HepG2 (cell line): ENCODE data around the gene PREP. TPM values are rescaled to one million over a fixed set of nuclear protein-coding genes. Genes with fewer than 3 reads are reported as not detected.

ENCODE experiments used
- ATAC-seq: fragments of 200-7000 bp; cut with Tn5 transposase; 3 replicates; pipeline ENCODE4 v1.9.1; 2020; ENCODE audit warnings: mild to moderate bottlenecking, moderate library complexity
- BruUV-seq: library from RNA; stranded (reverse); fragments of 400-500 nt; replicated peaks from 2 replicates; lab custom pipeline; 2021; lab: Mats Ljungman, UMichigan
- CTCF ChIA-PET: fragments of 300-600 bp; formaldehyde crosslinking; extraction: SDS; loops from one replicate; lab custom pipeline; 2021; ENCODE audit warnings: low total read pairs, inconsistent platforms, low intra/inter-chr PET ratio; lab: Yijun Ruan, JAX
- POLR2A ChIA-PET: fragments of 350-600 bp; sonication (Branson Sonifier 250); formaldehyde crosslinking; loops from one replicate; lab custom pipeline; 2020; ENCODE audit warnings: antibody characterized with exemption, inconsistent platforms; lab: Yijun Ruan, JAX
- DNase-seq: peaks from one replicate; pipeline ENCODE4 v3.0.0-alpha.2; 2015; ENCODE audit warnings: low spot score
- FAIRE-seq: peaks from 3 replicates; lab custom pipeline; 2011; peaks lifted over from hg19 to GRCh38; lab: Jason Lieb, UNC
- H2AFZ ChIP-seq: one replicate; pipeline ENCODE4 v1.6.1; 2011; ENCODE audit warnings: low read length, inconsistent platforms
- H3K27ac ChIP-seq: fragments of 300-600 bp; 3 replicates; pipeline ENCODE4 v1.8.0; 2011; ENCODE audit warnings: mixed run types, mild to moderate bottlenecking, mixed read lengths, low read length, inconsistent platforms; ENCODE audit not compliant: insufficient read depth; ENCODE audit errors: extremely low read length
- H3K27me3 ChIP-seq, 2 experiments: fragments of 200-600 bp in 1 of 2; 2 replicates in 1 of 2; 3 replicates in 1 of 2; pipeline versions ENCODE4 v1.6.0 to v1.8.0; 2011; ENCODE audit warnings: low read length in 2 of 2, mild to moderate bottlenecking in 2 of 2, moderate library complexity in 2 of 2, inconsistent platforms in 1 of 2; ENCODE audit not compliant: insufficient read depth in 2 of 2, control insufficient read depth in 1 of 2
- H3K36me3 ChIP-seq, 2 experiments: fragments of 200-600 bp in 1 of 2; replicated peaks in 1 of 2; 2 replicates in 1 of 2; 3 replicates in 1 of 2; pipeline versions ENCODE4 v1.5.1 to v1.8.0; 2011; ENCODE audit warnings: low read length in 2 of 2, inconsistent platforms in 1 of 2; ENCODE audit not compliant: insufficient read depth in 2 of 2, control insufficient read depth in 1 of 2
- H3K4me1 ChIP-seq: 2 replicates; pipeline ENCODE4 v1.5.1; 2012; ENCODE audit warnings: low read length, inconsistent platforms; ENCODE audit not compliant: insufficient read depth
- H3K4me2 ChIP-seq: 2 replicates; pipeline ENCODE4 v1.6.0; 2011; ENCODE audit warnings: low read depth, low read length, inconsistent platforms
- H3K4me3 ChIP-seq, 3 experiments: fragments of 200-600 bp in 1 of 3; sonication (generic), shearing (Covaris generic) in 1 of 3; replicated peaks in 1 of 3; 2 replicates each; pipeline ENCODE4 v1.5.1; 2011 to 2016; ENCODE audit warnings: low read length in 3 of 3, inconsistent platforms in 2 of 3, low read depth in 2 of 3, mild to moderate bottlenecking in 2 of 3, control low read depth in 1 of 3, mixed read lengths in 1 of 3; ENCODE audit not compliant: insufficient read depth in 1 of 3
- H3K79me2 ChIP-seq: one replicate; pipeline ENCODE4 v1.6.1; 2011; ENCODE audit warnings: low read length, inconsistent platforms; ENCODE audit not compliant: insufficient read depth
- H3K9ac ChIP-seq: 2 replicates; pipeline ENCODE4 v1.6.0; 2011; ENCODE audit warnings: mild to moderate bottlenecking, low read depth, low read length, inconsistent platforms; ENCODE audit not compliant: insufficient read depth
- H3K9me3 ChIP-seq: 2 replicates; pipeline ENCODE4 v1.5.1; 2012; ENCODE audit warnings: mild to moderate bottlenecking, low read length
- H4K20me1 ChIP-seq: 2 replicates; pipeline ENCODE4 v1.6.0; 2011; ENCODE audit warnings: inconsistent platforms, mild to moderate bottlenecking, low read length, moderate library complexity; ENCODE audit not compliant: insufficient read depth
- AKNA ChIP-seq: sonication (generic); formaldehyde crosslinking; IDR thresholded peaks from 2 replicates; pipeline ENCODE4 v1.4.0; 2020; ENCODE audit warnings: missing genetic modification reagents, borderline replicate concordance
- ARID2 ChIP-seq: sonication (generic); formaldehyde crosslinking; IDR thresholded peaks from 2 replicates; pipeline ENCODE4 v1.8.1; 2022; ENCODE audit warnings: mild to moderate bottlenecking, missing genetic modification reagents, borderline replicate concordance
- BCL6 ChIP-seq: IDR thresholded peaks from 2 replicates; pipeline ENCODE4 v1.6.1; 2016; ENCODE audit warnings: missing genetic modification reagents, missing compliant biosample characterization
- CBX2 ChIP-seq, 2 experiments: fragments of 200-600 bp in 1 of 2; sonication (generic); formaldehyde crosslinking in 1 of 2; IDR thresholded peaks; 2 replicates each; pipeline versions ENCODE4 v1.7.0 to v1.8.1; 2018 to 2022; ENCODE audit warnings: low read depth in 2 of 2, low read length in 1 of 2, mild to moderate bottlenecking in 1 of 2, missing genetic modification reagents in 1 of 2
- CHD4 ChIP-seq: fragments of 200-600 bp; sonication (generic); IDR thresholded peaks from 2 replicates; pipeline ENCODE4 v1.7.0; 2017; ENCODE audit warnings: mild to moderate bottlenecking, low read length, borderline replicate concordance
- GATA4 ChIP-seq: sonication (generic); IDR thresholded peaks from 2 replicates; pipeline ENCODE4 v1.6.1; 2016; ENCODE audit warnings: antibody characterized with exemption, low read depth, borderline replicate concordance
- KAT2B ChIP-seq: fragments of 150-350 bp; IDR thresholded peaks from 2 replicates; pipeline ENCODE4 v1.6.1; 2014; ENCODE audit warnings: low read depth, low read length, borderline replicate concordance
- MIER3 ChIP-seq: IDR thresholded peaks from 2 replicates; pipeline ENCODE4 v1.6.1; 2016; ENCODE audit warnings: missing compliant biosample characterization, borderline replicate concordance
- MTA1 ChIP-seq: sonication (generic); formaldehyde crosslinking; IDR thresholded peaks from 2 replicates; pipeline ENCODE4 v1.4.0; 2020; ENCODE audit warnings: missing genetic modification reagents, mild to moderate bottlenecking, borderline replicate concordance
- NCOA1 ChIP-seq: sonication (generic); formaldehyde crosslinking; IDR thresholded peaks from 2 replicates; pipeline ENCODE4 v1.9.0; 2021; ENCODE audit warnings: missing genetic modification reagents
- RCOR2 ChIP-seq: IDR thresholded peaks from 2 replicates; pipeline ENCODE4 v1.6.1; 2016; ENCODE audit warnings: missing biosample characterization, missing genetic modification reagents
- SATB2 ChIP-seq: sonication (generic); formaldehyde crosslinking; IDR thresholded peaks from 2 replicates; pipeline ENCODE4 v1.5.0; 2020; ENCODE audit warnings: missing genetic modification reagents
- SOX13 ChIP-seq, 3 experiments: fragments of 450-650 bp in 1 of 3; sonication (generic) in 1 of 3; formaldehyde crosslinking in 1 of 3; IDR thresholded peaks in 2 of 3; conservative IDR thresholded peaks in 1 of 3; 2 replicates each; pipeline versions ENCODE4 v1.5.0 to v1.6.1; 2016 to 2020; ENCODE audit warnings: antibody characterized with exemption in 1 of 3, mild to moderate bottlenecking in 1 of 3, missing compliant biosample characterization in 1 of 3, missing genetic modification reagents in 1 of 3, moderate library complexity in 1 of 3
- ZNF136 ChIP-seq: sonication (generic); formaldehyde crosslinking; IDR thresholded peaks from 2 replicates; pipeline ENCODE4 v1.8.1; 2022; ENCODE audit warnings: low read depth, mild to moderate bottlenecking, moderate library complexity, missing genetic modification reagents
- ZNF143 ChIP-seq: sonication (generic); formaldehyde crosslinking; IDR thresholded peaks from 2 replicates; pipeline ENCODE4 v1.4.0; 2020; ENCODE audit warnings: missing genetic modification reagents
- ZNF24 ChIP-seq: fragments of 450-650 bp; IDR thresholded peaks from 2 replicates; pipeline ENCODE4 v1.6.1; 2017; ENCODE audit warnings: antibody characterized with exemption, mild to moderate bottlenecking
- ZNF432 ChIP-seq: sonication (generic); formaldehyde crosslinking; IDR thresholded peaks from 2 replicates; pipeline ENCODE4 v1.5.0; 2020; ENCODE audit warnings: missing genetic modification reagents, mild to moderate bottlenecking, borderline replicate concordance
- ZNF484 ChIP-seq: sonication (generic); formaldehyde crosslinking; IDR thresholded peaks from 2 replicates; pipeline ENCODE4 v1.5.1; 2020; ENCODE audit warnings: mild to moderate bottlenecking, low read depth, missing genetic modification reagents, borderline replicate concordance
- ZNF782 ChIP-seq: sonication (generic); formaldehyde crosslinking; IDR thresholded peaks from 2 replicates; pipeline ENCODE4 v1.4.0; 2020; ENCODE audit warnings: missing genetic modification reagents, mild to moderate bottlenecking, borderline replicate concordance
- WGBS: methylation state at CpG from one replicate; pipeline ENCODE4 v1.1.6; 2017; ENCODE audit warnings: low lambda C conversion rate; 5-methylcytosine and 5-hydroxymethylcytosine counted together
- in situ Hi-C: cut with HindIII; loops from 2 replicates; pipeline ENCODE4 v1.10.0; 2017; ENCODE audit warnings: low pct_unique_long_range_greater_than_20kb; ENCODE audit not compliant: extremely low pct_ligation_motif_present
- intact Hi-C: fragments of 100-400 bp; cut with micrococcal nuclease; formaldehyde crosslinking; loops from one replicate; pipeline ENCODE4 v1.10.0; 2022; ENCODE audit not compliant: unreplicated experiment
- polyA plus RNA-seq, 8 experiments: library from polyadenylated mRNA; depleted of rRNA in 3 of 8; stranded (reverse) in 7 of 8; unstranded in 1 of 8; fragments of >200 nt; fragmentation: Illumina TruSeq in 4 of 8; extraction: Trizol in 4 of 8; gene quantifications; 2 replicates each; pipeline versions ENCODE4 v1.2.1 to v1.2.3, GENCODE V29; 2011 to 2016; ENCODE audit warnings: low read depth in 4 of 8, missing spikeins in 1 of 8, mixed read lengths in 1 of 8; ENCODE audit not compliant: insufficient read depth in 1 of 8
- total RNA-seq, 5 experiments: library from RNA; depleted of rRNA; stranded (reverse); fragments of >200 nt; fragmentation: Illumina TruSeq; extraction: Trizol; gene quantifications; 2 replicates each; pipeline ENCODE4 v1.2.3, GENCODE V29; 2016; ENCODE audit warnings: low read depth in 1 of 5
- TF ChIP-seq, protein P1 (sequence below): IDR thresholded peaks from 2 replicates; pipeline ENCODE4 v1.6.1; 2016; ENCODE audit warnings: mild to moderate bottlenecking, missing biosample characterization, missing genetic modification reagents

Gene PREP
- total and polyA plus RNA-seq, 2 of the 13 experiments (the other 11 are each of a cell fraction or from before 2014, with no cell fraction given): 12.6 to 15.9 TPM

DNA sequence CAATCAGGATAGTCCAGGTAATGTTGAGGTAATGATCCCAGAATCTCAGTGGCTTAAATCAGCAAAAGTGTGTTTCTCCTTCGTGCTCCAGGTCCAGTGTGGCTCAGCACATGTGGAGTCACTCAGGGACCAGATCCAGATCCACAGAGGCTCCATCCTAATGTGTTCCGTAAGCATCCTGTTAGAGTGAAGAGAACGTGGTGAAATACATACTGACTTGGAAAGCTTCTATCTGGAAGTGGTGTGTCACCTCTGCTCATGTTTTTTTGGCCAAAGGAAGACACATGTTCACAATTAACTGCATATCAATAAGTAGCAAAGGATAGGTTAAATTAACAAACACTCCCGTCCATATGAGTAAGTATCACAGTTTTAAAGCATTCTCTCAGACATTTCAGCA is 26.8 kb upstream of the PREP start:
- H3K4me3 ChIP-seq: no peak overlapping the region; a peak in 1 of 6 replicates
- FAIRE-seq: no peak
- POLR2A ChIA-PET: no interaction called here

More for the DNA sequence above, 26.8 kb upstream of the PREP start:
- DNase-seq (no peak), ATAC-seq (no peak)
- H3K27me3 ChIP-seq: no peaks in the 10 kb centered on the region
- no peaks in the 10 kb centered on the region for H3K9me3 ChIP-seq
- in situ Hi-C loops (no loop called here), intact Hi-C loops (loop anchor here (5.0 kb wide), 1 partner anchor 873 kb away; no protein-coding TSS in a partner anchor)
- no peak overlapping the region for H2AFZ ChIP-seq
- no TSS peak for BruUV-seq
- H3K36me3 ChIP-seq: no peaks in the 10 kb centered on the region
- CTCF ChIA-PET: no interaction called here
- TF ChIP-seq NCOA1 (CRISPR knock-in tag) (no peak), MTA1 (CRISPR knock-in tag) (no peak), MIER3 (CRISPR knock-in tag) (no peak), ZNF484 (CRISPR knock-in tag) (no peak), CBX2 (IDR thresholded peaks at IDR 0.05; ENCODE audit: low read depth, low read length) (no peak), CBX2 (CRISPR knock-in tag; IDR thresholded peaks at IDR 0.05; ENCODE audit: low read depth) (no peak), RCOR2 (CRISPR knock-in tag) (no peak), ZNF24 (no peak), ARID2 (CRISPR knock-in tag) (no peak), ZNF143 (CRISPR knock-in tag) (no peak), KAT2B (no peak), ZNF782 (no peak), CHD4 (no peak), AKNA (CRISPR knock-in tag) (no peak), SATB2 (CRISPR knock-in tag) (no peak), GATA4 (no peak), BCL6 (CRISPR knock-in tag) (no peak), ZNF432 (CRISPR knock-in tag) (no peak), SOX13 (IDR thresholded peaks at IDR 0.05) (no peak), SOX13 (CRISPR knock-in tag; conservative IDR thresholded peaks at IDR 0.05 in 1 of 2, IDR thresholded peaks at IDR 0.05 in 1 of 2) (no peak), ZNF136 (CRISPR knock-in tag) (no peak)
- TF ChIP-seq, protein P1, sequence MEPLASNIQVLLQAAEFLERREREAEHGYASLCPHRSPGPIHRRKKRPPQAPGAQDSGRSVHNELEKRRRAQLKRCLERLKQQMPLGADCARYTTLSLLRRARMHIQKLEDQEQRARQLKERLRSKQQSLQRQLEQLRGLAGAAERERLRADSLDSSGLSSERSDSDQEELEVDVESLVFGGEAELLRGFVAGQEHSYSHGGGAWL (CRISPR knock-in tag): no peak
- H3K4me2 ChIP-seq: peak overlapping the region; percentile 89
- H3K4me1 ChIP-seq: peaks cover 39% of the 10 kb centered on the region
- H3K79me2 ChIP-seq: no peaks in the 10 kb centered on the region
- H3K27ac ChIP-seq: no peak overlapping the region
- H4K20me1 ChIP-seq: no peaks in the 10 kb centered on the region
- no peak overlapping the region for H3K9ac ChIP-seq
- 53% methylated on average over 4 of the region's 4 CpGs for WGBS
